PC-3 (cell line): Measurements from ENCODE around the gene TANC1. TPM values are rescaled to one million over a fixed set of nuclear protein-coding genes. Genes with fewer than 3 reads are reported as not detected.

ENCODE experiments used
- ATAC-seq: fragments of 200-7000 bp; cut with Tn5 transposase; 2 replicates; pipeline ENCODE4 v1.9.1; 2020; ENCODE audit warnings: mild to moderate bottlenecking, moderate library complexity
- BruUV-seq: library from RNA; stranded (reverse); fragments of 400-500 nt; replicated peaks from 2 replicates; lab custom pipeline; 2021; lab: Mats Ljungman, UMichigan
- CTCF ChIA-PET: fragments of 300-600 bp; sonication (Branson Sonifier 250); formaldehyde crosslinking; loops from one replicate; lab custom pipeline; 2022; ENCODE audit warnings: antibody characterized with exemption; lab: Charles Lee
- POLR2A ChIA-PET: fragments of 300-600 bp; sonication (Branson Sonifier 250); formaldehyde crosslinking; loops from one replicate; lab custom pipeline; 2022; ENCODE audit warnings: antibody characterized with exemption; ENCODE audit not compliant: unreplicated experiment; lab: Charles Lee
- DNase-seq: peaks from one replicate; pipeline ENCODE4 v3.0.0-alpha.2; 2015
- H2AFZ ChIP-seq: fragments of 300-600 bp; sonication (generic); 2 replicates; pipeline ENCODE4 v1.6.0; 2016; ENCODE audit warnings: antibody characterized with exemption, low read length
- H3F3A ChIP-seq: fragments of 300-600 bp; sonication (generic); one replicate; pipeline ENCODE4 v1.6.0; 2017; ENCODE audit warnings: antibody characterized with exemption, low read length, control low read depth, mild to moderate bottlenecking; ENCODE audit not compliant: unreplicated experiment
- H3K27ac ChIP-seq: fragments of 300-600 bp; sonication (generic); 2 replicates; pipeline ENCODE4 v1.5.1; 2016; ENCODE audit warnings: mild to moderate bottlenecking, low read length
- H3K27me3 ChIP-seq: fragments of 300-600 bp; sonication (generic); 2 replicates; pipeline ENCODE4 v1.6.1; 2016; ENCODE audit warnings: low read length, mixed read lengths
- H3K36me3 ChIP-seq: fragments of 300-600 bp; sonication (generic); 2 replicates; pipeline ENCODE4 v1.6.1; 2016; ENCODE audit warnings: low read depth, mixed run types, low read length, mixed read lengths
- H3K4me1 ChIP-seq: fragments of 300-600 bp; sonication (generic); 2 replicates; pipeline ENCODE4 v1.5.1; 2016; ENCODE audit warnings: low read length; ENCODE audit not compliant: insufficient read depth
- H3K4me2 ChIP-seq: fragments of 300-600 bp; sonication (generic); 2 replicates; pipeline ENCODE4 v1.6.0; 2016; ENCODE audit warnings: low read length
- H3K4me3 ChIP-seq: fragments of 300-600 bp; sonication (generic); 2 replicates; pipeline ENCODE4 v1.5.1; 2016; ENCODE audit warnings: mild to moderate bottlenecking, low read length, mixed read lengths
- H3K79me2 ChIP-seq: fragments of 300-600 bp; sonication (generic); 2 replicates; pipeline ENCODE4 v1.6.1; 2017; ENCODE audit warnings: low read length, mixed read lengths
- H3K9ac ChIP-seq: fragments of 300-600 bp; sonication (generic); 2 replicates; pipeline ENCODE4 v1.6.0; 2016; ENCODE audit warnings: mild to moderate bottlenecking, low read length
- H3K9me2 ChIP-seq: fragments of 300-600 bp; sonication (generic); replicated peaks from 2 replicates; pipeline ENCODE4 v1.6.1; 2016; ENCODE audit warnings: mixed run types, low read length, mixed read lengths
- H3K9me3 ChIP-seq: fragments of 300-600 bp; sonication (generic); 2 replicates; pipeline ENCODE4 v1.6.1; 2016; ENCODE audit warnings: low read length, mixed read lengths
- H4K20me1 ChIP-seq: fragments of 300-600 bp; sonication (generic); 2 replicates; pipeline ENCODE4 v1.6.1; 2016; ENCODE audit warnings: low read length, mixed read lengths
- EZH2 ChIP-seq: fragments of 300-600 bp; sonication (generic); IDR thresholded peaks from one replicate; pipeline ENCODE4 v1.6.1; 2017; ENCODE audit warnings: antibody characterized with exemption, mild to moderate bottlenecking, low read length; ENCODE audit not compliant: unreplicated experiment
- EZH2phosphoT487 ChIP-seq: fragments of 300-600 bp; sonication (generic); IDR thresholded peaks from 2 replicates; pipeline ENCODE4 v1.6.1; 2018; ENCODE audit warnings: mild to moderate bottlenecking, antibody characterized with exemption, low read length, borderline replicate concordance
- intact Hi-C: fragments of 100-400 bp; cut with micrococcal nuclease; formaldehyde crosslinking; loops from 2 replicates; pipeline ENCODE4 v1.9.0; 2023
- total RNA-seq: library from RNA; depleted of rRNA; stranded (reverse); fragments of >200 nt; gene quantifications from 2 replicates; pipeline ENCODE4 v1.2.3, GENCODE V29; 2014
- TF ChIP-seq, protein P1 (sequence below): fragments of 300-600 bp; sonication (generic); conservative IDR thresholded peaks from 2 replicates; pipeline ENCODE4 v1.5.1; 2017; ENCODE audit warnings: antibody characterized with exemption, low read depth, mild to moderate bottlenecking, low read length

Gene TANC1
- total RNA-seq, 1 experiment from 2014 or later = 17.6 TPM

GRCh38 chr2:158998551-158999248 is 30.3 kb downstream of the TANC1 start:
- intact Hi-C loops = no loop called here
- CTCF ChIA-PET = no interaction called here

DNA sequence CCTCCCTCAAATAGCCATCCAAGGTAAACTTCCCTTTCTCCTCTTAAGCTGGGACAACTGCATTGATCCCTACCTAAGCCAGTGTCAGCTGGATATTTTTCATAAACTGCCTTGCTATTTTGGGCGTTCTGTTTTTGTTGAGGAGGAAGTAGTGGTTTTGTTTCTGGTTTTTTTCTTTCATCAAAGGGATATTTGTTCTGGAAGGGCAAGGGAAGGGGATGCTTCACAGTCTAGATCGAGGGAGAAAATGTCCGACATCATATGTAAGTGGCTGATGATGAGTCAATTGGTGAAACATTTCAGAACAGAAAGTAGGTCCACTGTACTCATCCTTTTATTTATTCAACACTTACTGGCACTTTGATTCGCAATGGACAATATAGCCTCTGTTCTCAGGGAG is 31.0 kb downstream of the TANC1 start:
- Histone ChIP-seq H3K4me1 (peaks cover 56% of the 10 kb centered on the region), H3K27ac (peak overlapping the region; percentile 31), H3K9me3 (no peaks in the 10 kb centered on the region), H3K79me2 (peaks cover 68% of the 10 kb centered on the region), H3K4me3 (no peak overlapping the region), H3K4me2 (peak overlapping the region; percentile 30), H3F3A (no peaks in the 10 kb centered on the region), H3K9ac (no peak overlapping the region), H3K36me3 (peaks cover 11% of the 10 kb centered on the region), H3K9me2 (no peaks in the 10 kb centered on the region), H4K20me1 (no peaks in the 10 kb centered on the region), H3K27me3 (no peaks in the 10 kb centered on the region), H2AFZ (0 out of 2 replicates have a peak overlapping the region, but pooled peaks have one; percentile 21)
- ChIA-PET CTCF (no interaction called here), POLR2A (no interaction called here)
- intact Hi-C loops = no loop called here
- BruUV-seq = no TSS peak
- TF ChIP-seq EZH2phosphoT487 (no peak), EZH2 (no peak)
- TF ChIP-seq, protein P1, sequence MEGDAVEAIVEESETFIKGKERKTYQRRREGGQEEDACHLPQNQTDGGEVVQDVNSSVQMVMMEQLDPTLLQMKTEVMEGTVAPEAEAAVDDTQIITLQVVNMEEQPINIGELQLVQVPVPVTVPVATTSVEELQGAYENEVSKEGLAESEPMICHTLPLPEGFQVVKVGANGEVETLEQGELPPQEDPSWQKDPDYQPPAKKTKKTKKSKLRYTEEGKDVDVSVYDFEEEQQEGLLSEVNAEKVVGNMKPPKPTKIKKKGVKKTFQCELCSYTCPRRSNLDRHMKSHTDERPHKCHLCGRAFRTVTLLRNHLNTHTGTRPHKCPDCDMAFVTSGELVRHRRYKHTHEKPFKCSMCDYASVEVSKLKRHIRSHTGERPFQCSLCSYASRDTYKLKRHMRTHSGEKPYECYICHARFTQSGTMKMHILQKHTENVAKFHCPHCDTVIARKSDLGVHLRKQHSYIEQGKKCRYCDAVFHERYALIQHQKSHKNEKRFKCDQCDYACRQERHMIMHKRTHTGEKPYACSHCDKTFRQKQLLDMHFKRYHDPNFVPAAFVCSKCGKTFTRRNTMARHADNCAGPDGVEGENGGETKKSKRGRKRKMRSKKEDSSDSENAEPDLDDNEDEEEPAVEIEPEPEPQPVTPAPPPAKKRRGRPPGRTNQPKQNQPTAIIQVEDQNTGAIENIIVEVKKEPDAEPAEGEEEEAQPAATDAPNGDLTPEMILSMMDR = no peak
- ATAC-seq (peak; percentile 48), DNase-seq (peak; percentile 43)

More at GRCh38 chr2:158998551-158999248, 30.3 kb downstream of the TANC1 start:
- POLR2A ChIA-PET = interaction anchor here (0.5 kb wide), 1 partner anchor 93 kb away, joined by 3 read pairs; no protein-coding TSS in a partner anchor
- TF ChIP-seq EZH2phosphoT487 (no peak), EZH2 (no peak)
- TF ChIP-seq, protein P1 = no peak
- Histone ChIP-seq H4K20me1 (no peaks in the 10 kb centered on the region), H3K27me3 (no peaks in the 10 kb centered on the region), H3K9me3 (no peaks in the 10 kb centered on the region), H2AFZ (no peak overlapping the region), H3K27ac (0 out of 2 replicates have a peak overlapping the region, but pooled peaks have one; percentile 31), H3K36me3 (peaks cover 9% of the 10 kb centered on the region), H3K79me2 (peaks cover 76% of the 10 kb centered on the region), H3F3A (no peaks in the 10 kb centered on the region), H3K9ac (no peak overlapping the region), H3K9me2 (no peaks in the 10 kb centered on the region), H3K4me2 (peak overlapping the region; percentile 30; the same call in 1 of the 2 replicates), H3K4me1 (peaks cover 64% of the 10 kb centered on the region), H3K4me3 (no peak overlapping the region)
- ATAC-seq = peak; percentile 10; the same call in 1 of the 2 replicates
- DNase-seq = no peak
- no TSS peak for BruUV-seq

- Histone ChIP-seq H3K27me3 (no peaks in the 10 kb centered on the region), H3K4me3 (no peak overlapping the region), H3K4me1 (peaks cover 50% of the 10 kb centered on the region), H3K79me2 (peaks cover 62% of the 10 kb centered on the region), H3K36me3 (peaks cover 17% of the 10 kb centered on the region), H3K9me3 (no peaks in the 10 kb centered on the region), H3K4me2 (peak overlapping the region; percentile 30; the same call in 1 of the 2 replicates), H3K9ac (no peak overlapping the region), H3K9me2 (no peaks in the 10 kb centered on the region), H3F3A (no peaks in the 10 kb centered on the region), H3K27ac (no peak overlapping the region), H4K20me1 (no peaks in the 10 kb centered on the region), H2AFZ (no peak overlapping the region)
- POLR2A ChIA-PET = no interaction called here
- DNase-seq = no peak
- BruUV-seq = no TSS peak
- no peak for ATAC-seq
- intact Hi-C loops = no loop called here
- TF ChIP-seq, protein P1 = no peak
- TF ChIP-seq EZH2 (no peak), EZH2phosphoT487 (no peak)
- CTCF ChIA-PET = no interaction called here
Measured at GRCh38 chr2:159000072-159000471, 31.6 kb downstream of the TANC1 start.
